ENCODE results near the gene SMIM5. TPM values are rescaled to one million over a fixed set of nuclear protein-coding genes. Genes with fewer than 3 reads are reported as not detected.

Gene SMIM5
- total RNA-seq, 2 experiments from 2014 or later = 0.06 TPM; not detected in 1

GRCh38 chr17:75673487-75673886 is 40.3 kb downstream of the SMIM5 start:
- ChIA-PET CTCF (ENCODE audit: unreplicated experiment) (no interaction called here), POLR2A (interaction anchor here (0.9 to 2.1 kb wide), 2 partner anchors 15 to 90 kb away, joined by 3 to 8 read pairs; no protein-coding TSS in a partner anchor)
- BruUV-seq (replicated peaks) = no TSS peak
- Histone ChIP-seq H3K4me1 (ENCODE audit: insufficient read depth, low read length, poor library complexity, severe bottlenecking) (peaks cover 20% of the 10 kb centered on the region), H2AFZ (ENCODE audit: low read length) (no peak overlapping the region), H3K9me3 (ENCODE audit: low read length) (no peaks in the 10 kb centered on the region), H3K27ac (ENCODE audit: low read depth, low read length, poor library complexity, severe bottlenecking) (peak overlapping the region; percentile 31), H3K4me3 (ENCODE audit: low read depth, low read length, poor library complexity, severe bottlenecking) (no peak overlapping the region), H3K9me2 (ENCODE audit: insufficient read depth, low read length) (no peaks in the 10 kb centered on the region), H3K36me3 (ENCODE audit: insufficient read depth, low read length) (peaks cover 88% of the 10 kb centered on the region), H3K4me2 (ENCODE audit: low read length) (no peak overlapping the region), H4K20me1 (ENCODE audit: insufficient read depth, low read length) (0 out of 2 replicates have a peak, but pooled peaks cover 3% of the 10 kb centered on the region), H3K79me2 (ENCODE audit: insufficient read depth, low read depth, low read length) (peaks cover 72% of the 10 kb centered on the region)
- TF ChIP-seq CTCF (conservative IDR thresholded peaks at IDR 0.05; ENCODE audit: low read length) (no peak), EZH2phosphoT487 (IDR thresholded peaks at IDR 0.05; ENCODE audit: borderline replicate concordance, low read depth, low read length) (no peak)
- DNase-seq (ENCODE audit: low spot score) = no peak
- intact Hi-C loops (cut with micrococcal nuclease; ENCODE audit: unreplicated experiment) = no loop called here

- peaks cover 43% of the 10 kb centered on the region for H3K79me2 ChIP-seq (ENCODE audit: insufficient read depth, low read depth, low read length)
These were observed 43.2 kb downstream of the SMIM5 start for GRCh38 chr17:75676461-75676860.

More at GRCh38 chr17:75676461-75676860, 43.2 kb downstream of the SMIM5 start:
- Histone ChIP-seq H3K27ac (ENCODE audit: low read depth, low read length, poor library complexity, severe bottlenecking) (no peak overlapping the region), H3K4me2 (ENCODE audit: low read length) (no peak overlapping the region), H3K4me3 (ENCODE audit: low read depth, low read length, poor library complexity, severe bottlenecking) (no peak overlapping the region), H4K20me1 (ENCODE audit: insufficient read depth, low read length) (0 out of 2 replicates have a peak, but pooled peaks cover 3% of the 10 kb centered on the region), H2AFZ (ENCODE audit: low read length) (no peak overlapping the region), H3K9me2 (ENCODE audit: insufficient read depth, low read length) (no peaks in the 10 kb centered on the region), H3K4me1 (ENCODE audit: insufficient read depth, low read length, poor library complexity, severe bottlenecking) (peaks cover 11% of the 10 kb centered on the region), H3K9me3 (ENCODE audit: low read length) (no peaks in the 10 kb centered on the region), H3K36me3 (ENCODE audit: insufficient read depth, low read length) (peaks cover 86% of the 10 kb centered on the region)
- DNase-seq (ENCODE audit: low spot score) = no peak
- POLR2A ChIA-PET = interaction anchor here (0.5 to 1.0 kb wide), 3 partner anchors 10 to 100 kb away, joined by 4 to 5 read pairs (median 4); no protein-coding TSS in a partner anchor
- intact Hi-C loops (cut with micrococcal nuclease; ENCODE audit: unreplicated experiment) = loop anchor here (1.0 to 5.0 kb wide), 2 partner anchors 36 to 43 kb away; partner anchors contain the start of gene SMIM5
- BruUV-seq (replicated peaks) = TSS peak; percentile 1
- TF ChIP-seq EZH2phosphoT487 (IDR thresholded peaks at IDR 0.05; ENCODE audit: borderline replicate concordance, low read depth, low read length) (no peak), CTCF (conservative IDR thresholded peaks at IDR 0.05; ENCODE audit: low read length) (no peak)
- CTCF ChIA-PET (ENCODE audit: unreplicated experiment) = interaction anchor here (0.8 kb wide), 1 partner anchor 61 kb away, joined by 3 read pairs; no protein-coding TSS in a partner anchor

All from OCI-LY7 (cell line).